NCI-H774 (cell line): ENCODE results near the gene MT1E.
"Not testable (repeated sequence)": the region's sequence is repeated elsewhere in the genome, so short reads cannot be mapped to it uniquely, and the experiment has no call there.

Source experiments
- DNase-seq: peaks from one replicate; lab custom pipeline; 2025; lab: John Stamatoyannopoulos, UW

Gene MT1E

GRCh38 chr16:56625140-56625942 lies at the start of gene MT1E:
Gene MT1E (plus strand): TSS chr16:56625781. CDS start chr16:56625852, 71 bp downstream.
- peak; percentile 69 for DNase-seq

- peak; percentile 76 for DNase-seq
These were observed 48.8 kb upstream of the MT1E start for GRCh38 chr16:56576585-56577299.

- DNase-seq = no peak
These were observed 48.3 kb upstream of the MT1E start for GRCh38 chr16:56577300-56577625.

GRCh38 chr16:56580391-56581048 lies 45.1 kb upstream of the MT1E start:
- DNase-seq = no peak

- DNase-seq = not testable (repeated sequence)
These were observed 42.7 kb upstream of the MT1E start for GRCh38 chr16:56582911-56583310.

- DNase-seq = no peak
These were observed 42.0 kb upstream of the MT1E start for GRCh38 chr16:56583351-56584168.

DNA sequence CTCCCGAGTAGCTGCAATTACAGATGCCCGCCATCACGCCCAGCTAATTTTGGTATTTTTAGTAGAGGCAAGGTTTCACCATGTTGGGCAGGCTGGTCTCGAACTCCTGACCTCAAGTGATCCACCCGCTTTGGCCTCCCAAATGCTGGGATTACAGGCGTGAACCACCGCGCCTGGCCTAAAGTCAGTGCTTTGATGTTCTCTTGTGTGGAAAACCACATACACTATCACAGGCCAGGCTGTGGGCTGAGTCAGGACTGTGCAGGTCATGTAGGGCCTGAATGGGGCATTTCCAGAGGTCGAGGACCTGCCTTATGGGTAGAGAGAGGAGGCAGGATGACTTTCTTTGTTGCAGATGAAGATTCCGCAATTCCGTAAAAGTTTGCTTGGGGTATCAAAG lies 41.3 kb upstream of the MT1E start:
- DNase-seq = no peak

- no peak for DNase-seq
These were observed 36.8 kb upstream of the MT1E start for GRCh38 chr16:56588781-56589140.

DNA sequence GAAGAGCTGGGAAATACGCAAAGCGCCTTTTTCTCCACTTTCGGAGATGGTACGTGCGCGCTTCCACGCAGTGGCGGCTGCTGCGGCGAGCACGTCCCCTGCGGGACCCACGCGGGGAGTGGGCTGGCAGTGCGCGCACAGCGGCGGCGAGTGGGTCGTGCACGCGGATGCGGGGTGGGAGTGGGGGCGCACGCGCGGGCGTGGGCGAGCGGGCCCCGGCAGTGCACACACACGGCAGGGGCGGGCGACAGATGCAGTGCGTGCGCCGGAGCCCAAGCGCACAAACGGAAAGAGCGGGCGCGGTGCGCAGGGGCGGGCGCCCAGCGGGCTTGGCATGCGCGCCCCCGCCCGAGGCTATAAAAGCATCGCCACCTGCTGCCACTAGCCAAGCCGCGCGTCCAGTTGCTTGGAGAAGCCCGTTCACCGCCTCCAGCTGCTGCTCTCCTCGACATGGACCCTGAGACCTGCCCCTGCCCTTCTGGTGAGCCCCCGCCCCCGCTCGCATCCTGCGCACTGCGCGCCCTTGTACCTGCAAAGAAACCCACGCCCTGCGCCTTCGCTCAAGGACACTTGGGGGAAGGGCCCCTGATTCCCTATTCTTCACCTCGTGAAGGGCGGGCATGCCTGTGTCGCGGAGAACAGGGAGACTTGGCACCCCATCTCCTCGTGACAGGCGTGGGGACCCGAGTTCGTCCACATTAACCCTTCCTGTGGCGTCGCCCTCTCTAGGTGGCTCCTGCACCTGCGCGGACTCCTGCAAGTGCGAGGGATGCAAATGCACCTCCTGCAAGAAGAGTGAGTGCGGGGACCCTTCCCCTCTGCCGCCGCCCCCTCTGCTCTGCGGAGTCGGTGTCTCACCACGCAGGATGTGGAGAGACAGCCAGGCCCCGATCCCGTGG lies 36.2 kb upstream of the MT1E start, which contains the start of gene MT3:
Gene MT3, plus strand, starts transcription at position 388 of the 899 bp plus-strand sequence. Its CDS starts 63 bp downstream, at position 451.
- DNase-seq = peak; percentile 29

DNA sequence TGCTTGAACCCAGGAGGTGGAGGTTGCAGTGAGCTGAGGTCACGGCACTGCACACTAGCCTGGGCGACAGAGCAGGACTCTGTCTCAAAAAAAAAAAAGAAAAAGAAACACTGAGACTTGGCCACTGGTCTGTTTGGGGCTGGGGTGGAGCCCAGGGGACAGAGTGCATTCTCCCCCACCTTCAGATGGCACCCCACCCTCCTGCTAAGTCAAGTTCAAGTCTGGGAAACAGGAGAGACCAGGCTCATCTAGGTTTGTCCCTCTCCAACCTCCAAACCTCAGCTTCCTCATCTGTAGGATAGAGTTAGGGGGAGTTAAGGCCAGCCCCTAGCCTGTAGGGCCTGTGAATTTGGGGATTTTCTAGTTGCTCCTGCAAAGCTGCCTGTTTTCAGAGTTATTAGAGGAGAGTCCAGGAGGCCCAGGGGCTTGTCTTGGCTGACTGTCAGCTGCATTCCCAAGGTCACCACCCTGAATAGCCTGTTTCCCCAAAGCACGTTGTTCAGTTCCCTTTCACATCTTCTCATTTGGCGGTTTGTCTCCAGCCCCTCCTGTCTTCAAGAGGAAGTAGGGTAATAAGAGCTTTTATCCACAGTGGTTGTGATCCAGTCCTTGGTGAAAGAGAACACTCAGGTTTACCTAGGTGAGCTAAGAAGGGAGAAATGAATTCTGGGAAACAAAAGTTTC lies 34.1 kb upstream of the MT1E start:
- DNase-seq = no peak

- DNase-seq = no peak
These were observed 31.8 kb upstream of the MT1E start for GRCh38 chr16:56593573-56594291.

- no peak for DNase-seq
These were observed 31.3 kb upstream of the MT1E start for GRCh38 chr16:56594292-56594619.

GRCh38 chr16:56600398-56600999 lies 25.1 kb upstream of the MT1E start:
- no peak for DNase-seq

DNA sequence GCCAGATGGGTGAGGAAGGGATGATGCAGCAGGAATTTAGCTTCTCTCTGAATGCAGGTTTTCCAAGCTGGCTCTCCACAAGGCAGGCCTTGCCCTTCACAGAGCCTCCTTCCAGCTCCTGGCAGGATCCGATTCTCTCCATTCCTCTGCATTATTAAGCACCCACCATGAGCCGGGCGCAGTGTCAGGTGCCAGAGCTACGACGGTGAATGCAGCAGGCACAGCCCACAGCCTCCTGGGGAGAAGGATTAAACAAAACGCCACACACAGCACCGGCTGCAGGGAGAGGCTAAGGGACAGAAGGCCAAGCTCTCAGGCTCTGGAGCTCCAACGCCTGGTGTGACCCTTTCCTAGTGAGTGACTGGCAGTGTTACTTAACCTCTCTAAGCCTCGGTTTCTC lies 24.3 kb upstream of the MT1E start:
- no peak for DNase-seq

- DNase-seq = no peak
These were observed 22.0 kb upstream of the MT1E start for GRCh38 chr16:56603589-56603988.

DNA sequence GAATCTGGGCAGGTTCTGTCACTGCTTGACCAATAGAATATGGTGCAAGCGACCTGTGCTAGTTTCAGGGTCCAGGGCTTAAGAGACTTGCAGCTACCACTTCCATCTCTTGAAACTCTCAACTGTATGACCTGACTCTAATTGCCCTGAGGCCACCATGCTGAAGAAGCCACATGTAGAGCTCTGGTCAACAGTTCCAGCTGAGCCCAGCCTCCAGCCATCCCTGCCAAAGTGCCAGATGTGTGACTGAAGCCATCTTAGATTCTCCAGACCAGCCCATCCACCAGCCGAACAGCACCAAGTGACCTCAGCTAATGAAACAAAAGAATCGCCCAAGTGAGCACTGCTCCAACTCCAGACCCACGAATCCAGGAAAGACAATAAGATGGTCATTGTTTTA lies 20.6 kb upstream of the MT1E start:
- no peak for DNase-seq

- DNase-seq = no peak
These were observed 20.1 kb upstream of the MT1E start for GRCh38 chr16:56605475-56605874.

DNA sequence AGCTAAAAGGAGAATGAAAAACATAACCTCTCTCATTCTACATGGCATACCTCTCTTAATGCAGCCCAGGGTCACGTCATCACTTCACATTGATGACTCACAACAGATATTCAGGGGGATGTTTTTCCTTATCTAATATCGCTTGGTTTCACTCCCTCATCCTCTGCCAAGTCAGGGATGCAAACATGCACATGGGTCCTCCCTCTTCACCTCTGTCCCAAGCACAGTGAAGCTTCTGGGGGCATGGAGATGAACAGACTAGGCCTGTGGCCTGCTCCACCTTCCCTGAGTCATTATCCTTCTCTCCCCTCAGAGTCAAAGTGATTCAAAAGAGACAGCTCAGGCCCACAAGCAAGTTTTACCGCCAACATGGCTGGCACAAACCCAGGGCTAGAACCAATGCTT lies 19.5 kb upstream of the MT1E start:
- DNase-seq = no peak

DNA sequence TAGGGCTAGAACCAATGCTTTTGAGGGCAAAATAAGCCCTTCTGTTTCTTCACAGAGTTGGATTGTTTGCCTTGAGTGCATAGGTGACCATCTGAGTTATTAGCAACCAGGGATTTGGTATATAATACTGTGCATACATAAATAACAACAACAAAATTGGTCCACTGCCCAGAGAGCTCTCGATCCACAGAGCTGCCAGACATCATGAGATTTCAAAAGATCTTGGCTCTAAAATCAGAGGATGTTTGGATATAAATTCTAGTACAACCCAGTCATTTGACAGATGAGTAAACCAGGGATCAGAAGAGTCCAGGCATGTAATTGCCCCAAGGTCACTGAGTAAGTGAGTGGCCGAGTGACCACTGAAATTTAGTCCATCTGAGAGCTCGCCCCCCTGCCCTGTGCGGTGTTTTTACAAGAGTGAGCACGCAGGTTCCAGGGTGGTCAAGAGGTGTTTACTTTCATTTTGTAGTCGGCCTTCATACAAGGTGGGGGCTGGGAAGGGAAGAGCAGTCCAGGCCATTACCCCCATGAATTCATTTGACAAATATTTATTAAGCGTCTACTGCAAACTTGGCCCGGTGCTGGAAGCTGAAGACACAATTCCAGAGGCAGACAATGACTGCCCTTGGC lies 19.0 kb upstream of the MT1E start:
- no peak for DNase-seq
